Endodermal cell (in vitro differentiated cells): ENCODE results near the gene PCDHGC4. TPM values are rescaled to one million over a fixed set of nuclear protein-coding genes. Genes with fewer than 3 reads are reported as not detected.
A peak's percentile ranks its signal among the peaks of the same experiment; 100 is the strongest.

Source experiments
- DNase-seq: peaks from one replicate; pipeline ENCODE4 v3.0.0-alpha.2; 2017
- H3K27ac ChIP-seq: 2 replicates; pipeline ENCODE4 v1.5.1; 2013; ENCODE audit warnings: mild to moderate bottlenecking, low read depth, low read length, moderate library complexity
- H3K27me3 ChIP-seq: 2 replicates; pipeline ENCODE4 v1.6.1; 2013; ENCODE audit warnings: mild to moderate bottlenecking, low read length, moderate library complexity; ENCODE audit not compliant: insufficient read depth, control insufficient read depth, poor library complexity, severe bottlenecking
- H3K36me3 ChIP-seq: 2 replicates; pipeline ENCODE4 v1.7.0; 2013; ENCODE audit warnings: mild to moderate bottlenecking, low read length, moderate library complexity; ENCODE audit not compliant: control insufficient read depth, insufficient read depth
- H3K4me1 ChIP-seq: one replicate; pipeline ENCODE4 v1.7.0; 2013; ENCODE audit warnings: low read length; ENCODE audit not compliant: control insufficient read depth, insufficient read depth
- H3K4me3 ChIP-seq: 2 replicates; pipeline ENCODE4 v1.5.1; 2013; ENCODE audit warnings: mild to moderate bottlenecking, low read length, moderate library complexity
- H3K9ac ChIP-seq: 2 replicates; pipeline ENCODE4 v1.6.1; 2013; ENCODE audit warnings: mild to moderate bottlenecking, low read length, moderate library complexity; ENCODE audit not compliant: poor library complexity, severe bottlenecking; ENCODE audit errors: extremely low read depth
- H3K9me3 ChIP-seq: 2 replicates; pipeline ENCODE4 v1.6.1; 2013; ENCODE audit warnings: mild to moderate bottlenecking, low read length, moderate library complexity; ENCODE audit not compliant: control insufficient read depth
- H3K27ac Mint-ChIP-seq: 2 replicates; pipeline ENCODE4 v1.8.0; 2020; ENCODE audit warnings: mixed read lengths
- H3K27me3 Mint-ChIP-seq: 2 replicates; pipeline ENCODE4 v1.8.0; 2021; ENCODE audit warnings: mild to moderate bottlenecking, mixed read lengths; ENCODE audit not compliant: insufficient read depth
- H3K36me3 Mint-ChIP-seq: 2 replicates; pipeline ENCODE4 v1.8.0; 2020; ENCODE audit warnings: low read depth, mixed read lengths
- H3K4me1 Mint-ChIP-seq: 2 replicates; pipeline ENCODE4 v1.8.0; 2020; ENCODE audit warnings: mixed read lengths
- H3K4me3 Mint-ChIP-seq: 2 replicates; pipeline ENCODE4 v1.8.0; 2020; ENCODE audit warnings: mild to moderate bottlenecking, moderate library complexity, mixed read lengths
- H3K9me3 Mint-ChIP-seq: 2 replicates; pipeline ENCODE4 v1.8.0; 2020; ENCODE audit warnings: mild to moderate bottlenecking, mixed read lengths
- WGBS, 2 experiments: methylation state at CpG; one replicate each; pipeline versions ENCODE4 v1.1.5 to v1.1.7; 2013; ENCODE audit warnings: missing lambda C conversion rate in 2 of 2, mixed read lengths in 1 of 2; ENCODE audit not compliant: insufficient coverage in 1 of 2, insufficient read length in 1 of 2; 5-methylcytosine and 5-hydroxymethylcytosine counted together
- total RNA-seq, 2 donors: library from RNA; stranded (reverse); fragmentation: NEBNext Ultra II Directional in 1 of 2; extraction: Animal tissue kit (Norgen Biotek cat#: 25700) in 1 of 2; gene quantifications; 2 replicates in 1 of 2; 3 replicates in 1 of 2; pipeline ENCODE4 v1.2.1, GENCODE V29; 2021
- TF ChIP-seq, protein P1 (sequence below): fragments of 200-600 bp; sonication (generic); conservative IDR thresholded peaks from 2 replicates; pipeline ENCODE4 v1.5.0; 2021; ENCODE audit warnings: antibody characterized with exemption, mild to moderate bottlenecking

PCDHGC4 gene
- total RNA-seq, 2 donors from 2014 or later, result 2.6 to 3.0 TPM

GRCh38 chr5:141524604-141525597, 40.1 kb downstream of the PCDHGC4 start:
- no peak overlapping the region for H3K9ac ChIP-seq

DNA sequence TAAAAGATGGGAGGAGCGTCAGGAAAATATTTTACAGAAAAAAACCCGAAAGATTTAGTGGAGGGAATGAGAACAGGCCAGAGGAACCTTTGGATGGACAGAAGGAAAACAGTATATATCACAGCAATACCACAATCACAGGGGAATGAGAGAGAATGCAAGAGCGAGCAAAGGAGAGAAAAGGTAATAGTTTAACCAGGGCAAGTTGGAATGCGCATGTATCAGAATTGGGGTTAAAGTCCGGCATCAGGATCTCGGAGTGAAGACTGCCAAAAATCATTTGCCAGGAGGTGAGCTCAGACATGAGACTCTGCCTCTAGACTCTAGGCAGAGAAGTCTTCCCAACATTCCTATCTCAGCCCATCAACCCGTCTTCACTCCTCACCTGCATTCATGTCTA, 40.8 kb downstream of the PCDHGC4 start:
- Mint-ChIP-seq H3K4me3 (no peak overlapping the region), H3K27ac (peak overlapping the region; percentile 38), H3K9me3 (no peaks in the 10 kb centered on the region), H3K27me3 (no peaks in the 10 kb centered on the region), H3K36me3 (peaks cover 50% of the 10 kb centered on the region), H3K4me1 (peaks cover 18% of the 10 kb centered on the region)
- DNase-seq, result no peak
- H3K27ac ChIP-seq, result no peak overlapping the region
- H3K27me3 ChIP-seq, result no peaks in the 10 kb centered on the region
- H3K9ac ChIP-seq, result no peak overlapping the region
- no peaks in the 10 kb centered on the region for H3K9me3 ChIP-seq
- TF ChIP-seq, protein P1, sequence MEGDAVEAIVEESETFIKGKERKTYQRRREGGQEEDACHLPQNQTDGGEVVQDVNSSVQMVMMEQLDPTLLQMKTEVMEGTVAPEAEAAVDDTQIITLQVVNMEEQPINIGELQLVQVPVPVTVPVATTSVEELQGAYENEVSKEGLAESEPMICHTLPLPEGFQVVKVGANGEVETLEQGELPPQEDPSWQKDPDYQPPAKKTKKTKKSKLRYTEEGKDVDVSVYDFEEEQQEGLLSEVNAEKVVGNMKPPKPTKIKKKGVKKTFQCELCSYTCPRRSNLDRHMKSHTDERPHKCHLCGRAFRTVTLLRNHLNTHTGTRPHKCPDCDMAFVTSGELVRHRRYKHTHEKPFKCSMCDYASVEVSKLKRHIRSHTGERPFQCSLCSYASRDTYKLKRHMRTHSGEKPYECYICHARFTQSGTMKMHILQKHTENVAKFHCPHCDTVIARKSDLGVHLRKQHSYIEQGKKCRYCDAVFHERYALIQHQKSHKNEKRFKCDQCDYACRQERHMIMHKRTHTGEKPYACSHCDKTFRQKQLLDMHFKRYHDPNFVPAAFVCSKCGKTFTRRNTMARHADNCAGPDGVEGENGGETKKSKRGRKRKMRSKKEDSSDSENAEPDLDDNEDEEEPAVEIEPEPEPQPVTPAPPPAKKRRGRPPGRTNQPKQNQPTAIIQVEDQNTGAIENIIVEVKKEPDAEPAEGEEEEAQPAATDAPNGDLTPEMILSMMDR, result no peak
- WGBS, 2 experiments, result 91% methylated on average over 7 of the region's 7 CpGs
- H3K36me3 ChIP-seq, result peaks cover 83% of the 10 kb centered on the region
- H3K4me1 ChIP-seq, result peaks cover 12% of the 10 kb centered on the region
- no peak overlapping the region for H3K4me3 ChIP-seq

More at GRCh38 chr5:141524604-141525597, 40.1 kb downstream of the PCDHGC4 start:
- Histone ChIP-seq H3K4me1 (peaks cover 12% of the 10 kb centered on the region), H3K27me3 (no peaks in the 10 kb centered on the region), H3K36me3 (peaks cover 83% of the 10 kb centered on the region), H3K9me3 (no peaks in the 10 kb centered on the region), H3K27ac (peak overlapping the region; percentile 69), H3K4me3 (no peak overlapping the region)
- 39 to 54% methylated on average over 7 to 12 of the region's 12 CpGs for WGBS, 2 experiments
- peak overlapping the region; percentile 87 for H3K27ac Mint-ChIP-seq
- peaks cover 18% of the 10 kb centered on the region for H3K4me1 Mint-ChIP-seq
- H3K27me3 Mint-ChIP-seq, result no peaks in the 10 kb centered on the region
- peak; percentile 99 for DNase-seq
- no peak overlapping the region for H3K4me3 Mint-ChIP-seq
- peaks cover 58% of the 10 kb centered on the region for H3K36me3 Mint-ChIP-seq
- no peaks in the 10 kb centered on the region for H3K9me3 Mint-ChIP-seq
- TF ChIP-seq, protein P1, result peak; percentile 100

DNA sequence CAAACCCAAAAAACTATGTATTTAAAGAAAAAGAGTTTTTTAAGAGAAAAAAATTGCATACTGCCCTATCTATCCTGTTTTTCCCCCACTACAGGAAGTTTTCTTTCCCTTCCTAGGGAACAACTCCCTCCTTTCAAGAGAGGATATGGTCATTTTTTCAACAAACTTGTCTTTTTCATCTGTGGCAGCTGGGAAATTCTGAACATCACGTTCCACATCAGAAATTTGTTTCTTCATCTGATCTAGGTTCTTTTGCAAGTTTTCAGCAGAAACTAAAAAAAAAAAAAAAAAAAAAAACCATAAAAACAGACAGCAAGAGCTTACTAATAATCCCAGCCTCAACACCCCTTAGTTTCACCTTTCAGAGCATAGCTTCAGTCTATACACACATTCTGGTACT, 42.6 kb downstream of the PCDHGC4 start:
- Mint-ChIP-seq H3K4me1 (peaks cover 12% of the 10 kb centered on the region), H3K36me3 (peaks cover 32% of the 10 kb centered on the region), H3K27me3 (no peaks in the 10 kb centered on the region), H3K4me3 (no peak overlapping the region), H3K9me3 (no peaks in the 10 kb centered on the region), H3K27ac (no peak overlapping the region)
- TF ChIP-seq, protein P1, result no peak
- H3K36me3 ChIP-seq, result peaks cover 88% of the 10 kb centered on the region
- H3K27me3 ChIP-seq, result no peaks in the 10 kb centered on the region
- WGBS, 2 experiments, result 96 to 100% methylated on average over 1 of the region's 1 CpG
- H3K27ac ChIP-seq, result no peak overlapping the region
- no peak overlapping the region for H3K4me3 ChIP-seq
- H3K9ac ChIP-seq, result no peak overlapping the region
- H3K9me3 ChIP-seq, result no peaks in the 10 kb centered on the region
- H3K4me1 ChIP-seq, result peaks cover 5% of the 10 kb centered on the region
- no peak for DNase-seq
